Breast epithelium (tissue), 4 donors: ENCODE results near the gene GULP1. TPM values are rescaled to one million over a fixed set of nuclear protein-coding genes. Genes with fewer than 3 reads are reported as not detected.

ENCODE experiments used
- DNase-seq, 2 donors: peaks; one replicate each; pipeline ENCODE4 v3.0.0-alpha.2; 2019; ENCODE audit warnings: low spot score in 2 of 2
- H3K27ac ChIP-seq, 2 donors: fragments of 200-600 bp; sonication (generic) in 1 of 2; one replicate each; pipeline ENCODE4 v1.5.1; 2016 to 2019; ENCODE audit warnings: mild to moderate bottlenecking in 1 of 2
- H3K27me3 ChIP-seq, 2 donors: fragments of 200-600 bp; sonication (generic) in 1 of 2; one replicate each; pipeline versions ENCODE4 v1.5.1 to v1.6.0; 2017 to 2019; ENCODE audit warnings: control low read depth in 1 of 2, mild to moderate bottlenecking in 1 of 2
- H3K36me3 ChIP-seq: fragments of 200-600 bp; one replicate; pipeline ENCODE4 v1.5.1; 2019
- H3K4me1 ChIP-seq, 2 donors: fragments of 200-600 bp; sonication (generic); one replicate each; pipeline ENCODE4 v1.5.1; 2016 to 2019; ENCODE audit warnings: control low read depth in 1 of 2
- H3K4me3 ChIP-seq, 3 donors: fragments of 200-600 bp; sonication (generic); 1 replicate in 2 of 3; 2 replicates in 1 of 3; pipeline ENCODE4 v1.5.1; 2016 to 2019; ENCODE audit warnings: mild to moderate bottlenecking in 3 of 3, moderate library complexity in 2 of 3
- H3K9me3 ChIP-seq, 2 donors: fragments of 200-600 bp; sonication (generic) in 1 of 2; one replicate each; pipeline ENCODE4 v1.5.1; 2016 to 2019; ENCODE audit warnings: control low read depth in 1 of 2
- CTCF ChIP-seq, 3 donors: fragments of 450-650 bp; IDR thresholded peaks; one replicate each; pipeline ENCODE4 v1.5.1; 2016 to 2017; ENCODE audit warnings: antibody characterized with exemption in 3 of 3, mild to moderate bottlenecking in 3 of 3, moderate library complexity in 3 of 3
- POLR2A ChIP-seq: fragments of 450-650 bp; IDR thresholded peaks from one replicate; pipeline ENCODE4 v1.6.1; 2016; ENCODE audit warnings: antibody characterized with exemption, mild to moderate bottlenecking, moderate library complexity
- POLR2AphosphoS5 ChIP-seq, 3 donors: sonication (generic); formaldehyde crosslinking; IDR thresholded peaks; one replicate each; pipeline ENCODE4 v1.6.1; 2017; ENCODE audit warnings: antibody characterized with exemption in 3 of 3
- intact Hi-C: fragments of 100-400 bp; cut with DNase I; formaldehyde crosslinking; loops from one replicate; pipeline ENCODE4 v1.15.1; 2023; ENCODE audit warnings: low total_unique reads
- total RNA-seq, 3 donors: library from RNA; depleted of rRNA; stranded (reverse); fragments of >200 nt; gene quantifications; one replicate each; pipeline ENCODE4 v1.1.0, GENCODE V29; 2016

GULP1 gene
- total RNA-seq, 3 donors from 2014 or later, result 16.5 to 47.9 (median 43.8) TPM

DNA sequence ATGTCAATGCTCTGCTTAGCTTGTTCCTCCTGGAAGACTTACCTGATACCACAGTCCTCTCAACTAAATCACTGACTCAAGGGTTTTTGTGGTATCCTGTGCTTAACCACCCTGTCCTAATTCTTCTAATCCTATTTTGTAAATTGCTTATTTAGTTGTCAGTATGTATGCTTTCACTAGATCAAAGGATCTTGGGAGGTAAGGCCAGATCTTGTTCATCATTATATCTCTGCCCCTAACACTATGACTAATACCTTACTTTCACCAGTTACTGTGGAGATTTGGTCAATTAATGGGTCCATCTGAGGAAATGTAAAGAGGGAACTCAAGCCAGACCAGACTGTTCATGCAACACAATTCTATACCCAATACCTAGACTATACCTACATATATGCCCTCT is 203.2 kb downstream of the GULP1 start:
- H3K4me3 ChIP-seq, result no peak overlapping the region
- TF ChIP-seq CTCF (IDR thresholded peaks at IDR 0.05), result no peak
- no peak for TF ChIP-seq POLR2A
- TF ChIP-seq POLR2AphosphoS5 (IDR thresholded peaks at IDR 0.05), result no peak
- H3K4me1 ChIP-seq, result no peaks in the 10 kb centered on the region
- intact Hi-C loops, result no loop called here
- no peaks in the 10 kb centered on the region for H3K36me3 ChIP-seq
- no peaks in the 10 kb centered on the region for H3K9me3 ChIP-seq
- no peak for DNase-seq
- no peak overlapping the region for H3K27ac ChIP-seq
- H3K27me3 ChIP-seq, result no peaks in the 10 kb centered on the region

DNA sequence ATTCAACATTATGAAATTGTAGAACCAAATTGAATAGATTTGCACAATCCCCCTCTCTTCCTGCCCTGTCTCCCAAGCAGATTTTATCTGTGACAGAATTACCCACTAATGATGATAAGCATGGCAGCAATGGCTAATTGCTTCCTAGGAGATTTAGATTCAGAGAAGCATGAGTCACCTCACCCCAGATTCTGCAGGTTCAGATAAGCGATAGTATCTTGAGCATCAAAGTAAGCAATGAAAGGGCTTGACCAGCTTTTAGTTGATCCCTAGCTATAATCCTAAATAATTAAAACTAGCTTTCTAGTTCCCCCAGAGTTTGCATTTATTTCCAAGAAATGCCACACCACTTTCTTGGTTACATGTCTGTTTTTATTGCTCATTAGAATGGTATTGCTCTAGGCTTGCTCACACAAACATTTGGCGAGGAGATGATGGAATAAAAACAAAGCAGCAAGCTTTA is 204.3 kb downstream of the GULP1 start:
- intact Hi-C loops, result no loop called here

DNA sequence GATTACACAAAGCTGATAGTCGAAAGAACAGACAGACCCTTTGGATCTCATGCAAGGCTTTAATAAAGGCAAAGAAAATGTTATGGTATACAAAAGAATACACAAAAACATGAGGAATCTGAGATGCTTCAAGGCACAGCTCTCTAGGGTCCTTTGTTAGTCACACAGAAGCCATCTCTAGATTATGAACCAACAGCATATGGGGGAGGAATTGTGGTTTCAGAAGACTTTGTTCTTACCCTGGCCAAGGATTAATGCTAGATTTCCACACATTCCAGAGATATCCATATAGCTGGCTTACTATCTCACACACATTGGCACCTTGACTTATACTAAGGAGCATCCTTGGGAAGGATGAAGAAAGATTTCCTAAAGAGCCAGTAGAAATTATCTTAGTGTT is 206.1 kb downstream of the GULP1 start:
- no peaks in the 10 kb centered on the region for H3K27me3 ChIP-seq
- no peaks in the 10 kb centered on the region for H3K9me3 ChIP-seq
- H3K36me3 ChIP-seq, result no peaks in the 10 kb centered on the region
- H3K27ac ChIP-seq, result no peak overlapping the region
- no peak for DNase-seq
- TF ChIP-seq CTCF (IDR thresholded peaks at IDR 0.05) (no peak), POLR2A (no peak), POLR2AphosphoS5 (IDR thresholded peaks at IDR 0.05) (no peak)
- no peak overlapping the region for H3K4me3 ChIP-seq
- intact Hi-C loops, result no loop called here
- no peaks in the 10 kb centered on the region for H3K4me1 ChIP-seq

More for the DNA sequence above, 204.3 kb downstream of the GULP1 start:
- TF ChIP-seq POLR2AphosphoS5 (IDR thresholded peaks at IDR 0.05) (no peak), CTCF (IDR thresholded peaks at IDR 0.05) (no peak), POLR2A (no peak)
- H3K9me3 ChIP-seq, result no peaks in the 10 kb centered on the region
- H3K27me3 ChIP-seq, result no peaks in the 10 kb centered on the region
- no peaks in the 10 kb centered on the region for H3K4me1 ChIP-seq
- H3K36me3 ChIP-seq, result no peaks in the 10 kb centered on the region
- no peak for DNase-seq
- no peak overlapping the region for H3K27ac ChIP-seq
- H3K4me3 ChIP-seq, result no peak overlapping the region

DNA sequence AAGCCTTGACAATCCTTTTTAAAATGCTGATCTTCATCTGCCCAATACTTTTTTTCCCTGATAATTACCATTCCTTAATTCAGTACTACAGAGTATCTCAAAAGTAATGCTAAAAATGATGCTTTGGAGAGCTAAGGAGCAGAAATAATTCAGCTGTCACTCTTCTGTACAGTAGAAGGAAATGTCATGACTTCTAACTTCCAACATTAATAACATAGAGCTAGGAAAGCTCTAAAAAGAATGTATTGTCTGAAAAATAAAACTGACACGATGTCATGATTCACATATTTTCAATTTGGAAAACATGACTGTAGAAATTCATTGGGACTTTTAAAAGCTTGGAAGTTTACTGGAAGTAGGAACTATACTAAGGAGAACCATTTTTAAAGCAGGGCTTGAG is 212.3 kb downstream of the GULP1 start:
- no peak for TF ChIP-seq POLR2A
- TF ChIP-seq POLR2AphosphoS5 (IDR thresholded peaks at IDR 0.05), result no peak
- TF ChIP-seq CTCF (IDR thresholded peaks at IDR 0.05), result no peak
- intact Hi-C loops, result no loop called here
- Histone ChIP-seq H3K4me3 (no peak overlapping the region), H3K9me3 (no peaks in the 10 kb centered on the region), H3K27ac (no peak overlapping the region), H3K36me3 (no peaks in the 10 kb centered on the region), H3K27me3 (no peaks in the 10 kb centered on the region), H3K4me1 (no peaks in the 10 kb centered on the region)
- DNase-seq, result no peak

DNA sequence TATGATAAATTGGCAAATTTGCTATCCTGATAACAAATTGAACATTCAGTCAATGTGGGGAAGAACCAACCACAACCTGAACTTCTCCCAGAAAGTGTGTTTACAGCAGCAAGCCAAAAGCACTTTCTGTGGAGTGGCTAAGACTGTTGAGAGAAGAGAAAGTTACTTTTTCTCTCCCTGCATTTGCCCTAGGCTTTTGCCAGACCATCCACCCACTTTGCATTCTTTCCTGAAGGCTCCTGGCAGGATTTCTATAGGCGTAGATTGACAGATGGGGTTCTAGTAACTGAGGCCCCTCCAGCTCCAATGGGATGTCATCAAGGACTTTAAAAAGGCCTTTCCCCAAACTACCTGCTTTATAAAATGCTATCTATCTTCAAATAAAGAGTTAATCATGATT is 215.2 kb downstream of the GULP1 start:
- Histone ChIP-seq H3K27ac (no peak overlapping the region), H3K27me3 (no peaks in the 10 kb centered on the region)
- intact Hi-C loops, result no loop called here

More for the DNA sequence above, 215.2 kb downstream of the GULP1 start:
- DNase-seq, result no peak
- no peak for TF ChIP-seq POLR2AphosphoS5 (IDR thresholded peaks at IDR 0.05)
- TF ChIP-seq POLR2A, result no peak
- TF ChIP-seq CTCF (IDR thresholded peaks at IDR 0.05), result no peak
- Histone ChIP-seq H3K36me3 (no peaks in the 10 kb centered on the region), H3K9me3 (no peaks in the 10 kb centered on the region), H3K4me3 (no peak overlapping the region), H3K4me1 (no peaks in the 10 kb centered on the region)
